ENCODE measurements around the gene XCL1. TPM values are rescaled to one million over a fixed set of nuclear protein-coding genes. Genes with fewer than 3 reads are reported as not detected.

Gene XCL1
- total and polyA plus RNA-seq, 10 of the 15 experiments (the other 5 are each of a cell fraction or from before 2014, with no cell fraction given), result 0.68 to 1,222 (median 12.2) TPM

DNA sequence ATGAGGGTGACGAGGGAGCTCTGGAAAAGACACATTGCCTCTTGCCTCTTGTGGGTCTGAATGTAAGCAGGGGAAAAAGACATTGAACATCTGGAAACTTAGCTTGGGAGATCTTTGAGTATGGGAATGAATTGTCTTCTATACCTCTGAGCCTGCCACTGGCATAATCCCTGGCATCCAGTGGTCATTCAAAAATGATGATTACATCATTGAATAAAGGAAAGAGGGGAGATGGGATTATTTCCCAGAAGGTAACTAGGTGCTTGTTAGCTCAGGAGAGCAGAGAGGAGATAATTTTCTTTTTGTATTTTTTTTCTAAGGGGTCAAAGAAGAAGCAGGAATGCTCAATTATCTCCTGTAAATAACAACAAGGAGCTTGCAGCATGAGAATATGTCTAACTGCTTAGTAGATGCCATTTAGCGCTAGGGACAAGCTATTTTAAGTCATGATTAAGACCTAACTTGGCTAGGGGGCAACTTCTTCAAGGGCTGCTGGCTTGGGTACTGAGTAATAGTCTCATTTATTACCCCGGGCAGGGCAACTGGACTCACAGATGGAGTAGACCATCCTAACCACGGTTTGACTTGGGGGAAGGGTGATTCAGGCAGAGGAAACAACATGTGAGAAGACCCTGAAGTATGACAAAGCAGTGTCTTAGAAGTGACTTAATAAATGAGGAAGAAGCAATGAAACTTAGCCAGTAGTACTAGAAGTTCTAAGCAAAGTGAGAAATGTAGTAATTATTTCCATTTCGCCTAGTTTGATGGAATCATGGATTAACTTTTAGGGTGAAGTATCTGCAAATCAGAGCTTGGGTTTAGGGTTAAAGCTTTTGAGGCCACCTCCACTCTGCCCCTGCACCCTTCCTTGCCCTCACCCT lies 21.6 kb upstream of the XCL1 start (continued):
- TF ChIP-seq, protein P1, sequence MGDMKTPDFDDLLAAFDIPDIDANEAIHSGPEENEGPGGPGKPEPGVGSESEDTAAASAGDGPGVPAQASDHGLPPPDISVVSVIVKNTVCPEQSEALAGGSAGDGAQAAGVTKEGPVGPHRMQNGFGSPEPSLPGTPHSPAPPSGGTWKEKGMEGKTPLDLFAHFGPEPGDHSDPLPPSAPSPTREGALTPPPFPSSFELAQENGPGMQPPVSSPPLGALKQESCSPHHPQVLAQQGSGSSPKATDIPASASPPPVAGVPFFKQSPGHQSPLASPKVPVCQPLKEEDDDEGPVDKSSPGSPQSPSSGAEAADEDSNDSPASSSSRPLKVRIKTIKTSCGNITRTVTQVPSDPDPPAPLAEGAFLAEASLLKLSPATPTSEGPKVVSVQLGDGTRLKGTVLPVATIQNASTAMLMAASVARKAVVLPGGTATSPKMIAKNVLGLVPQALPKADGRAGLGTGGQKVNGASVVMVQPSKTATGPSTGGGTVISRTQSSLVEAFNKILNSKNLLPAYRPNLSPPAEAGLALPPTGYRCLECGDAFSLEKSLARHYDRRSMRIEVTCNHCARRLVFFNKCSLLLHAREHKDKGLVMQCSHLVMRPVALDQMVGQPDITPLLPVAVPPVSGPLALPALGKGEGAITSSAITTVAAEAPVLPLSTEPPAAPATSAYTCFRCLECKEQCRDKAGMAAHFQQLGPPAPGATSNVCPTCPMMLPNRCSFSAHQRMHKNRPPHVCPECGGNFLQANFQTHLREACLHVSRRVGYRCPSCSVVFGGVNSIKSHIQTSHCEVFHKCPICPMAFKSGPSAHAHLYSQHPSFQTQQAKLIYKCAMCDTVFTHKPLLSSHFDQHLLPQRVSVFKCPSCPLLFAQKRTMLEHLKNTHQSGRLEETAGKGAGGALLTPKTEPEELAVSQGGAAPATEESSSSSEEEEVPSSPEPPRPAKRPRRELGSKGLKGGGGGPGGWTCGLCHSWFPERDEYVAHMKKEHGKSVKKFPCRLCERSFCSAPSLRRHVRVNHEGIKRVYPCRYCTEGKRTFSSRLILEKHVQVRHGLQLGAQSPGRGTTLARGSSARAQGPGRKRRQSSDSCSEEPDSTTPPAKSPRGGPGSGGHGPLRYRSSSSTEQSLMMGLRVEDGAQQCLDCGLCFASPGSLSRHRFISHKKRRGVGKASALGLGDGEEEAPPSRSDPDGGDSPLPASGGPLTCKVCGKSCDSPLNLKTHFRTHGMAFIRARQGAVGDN (IDR thresholded peaks at IDR 0.05), result no peak
- TF ChIP-seq CBX5 (IDR thresholded peaks at IDR 0.05; ENCODE audit: low read depth), result no peak
- TF ChIP-seq NFYA (IDR thresholded peaks at IDR 0.05; ENCODE audit: borderline replicate concordance, low read depth, low read length), result no peak
- no peak for TF ChIP-seq SIX5 (IDR thresholded peaks at IDR 0.05; ENCODE audit: low read depth, low read length, severe bottlenecking)
- TF ChIP-seq ZNF24 (IDR thresholded peaks at IDR 0.05), result peak; percentile 59
- no peak for TF ChIP-seq EED (IDR thresholded peaks at IDR 0.05; ENCODE audit: low read depth)
- no peak for TF ChIP-seq RFX5 (IDR thresholded peaks at IDR 0.05; ENCODE audit: low read depth, low read length)
- TF ChIP-seq SIN3A (IDR thresholded peaks at IDR 0.05; ENCODE audit: low read depth, low read length), result no peak
